WTC11 (cell line): ENCODE results near the gene KCNMA1.

Source experiments
- GTF2I ChIP-seq: fragments of 250-450 bp; sonication (Bioruptor Pico); conservative IDR thresholded peaks from 2 replicates; pipeline ENCODE4 v1.4.0; 2021; ENCODE audit warnings: mild to moderate bottlenecking
- KAT7 ChIP-seq: sonication (generic); formaldehyde crosslinking; IDR thresholded peaks from 2 replicates; pipeline ENCODE4 v1.8.1; 2023; ENCODE audit warnings: missing genetic modification reagents, mild to moderate bottlenecking, borderline replicate concordance
- NFE2L1 ChIP-seq: sonication (generic); formaldehyde crosslinking; IDR thresholded peaks from 2 replicates; pipeline ENCODE4 v1.8.1; 2023; ENCODE audit warnings: missing genetic modification reagents
- NR3C1 ChIP-seq: sonication (generic); formaldehyde crosslinking; conservative IDR thresholded peaks from 2 replicates; pipeline ENCODE4 v1.8.1; 2023; ENCODE audit warnings: low read depth, mild to moderate bottlenecking, missing genetic modification reagents
- SP1 ChIP-seq: sonication (generic); formaldehyde crosslinking; conservative IDR thresholded peaks from 2 replicates; pipeline ENCODE4 v1.8.1; 2022; ENCODE audit warnings: missing genetic modification reagents
- TF ChIP-seq, protein P1 (sequence below): fragments of 200-600 bp; IDR thresholded peaks from 2 replicates; pipeline ENCODE4 v1.8.0; 2022; ENCODE audit warnings: antibody characterized with exemption

DNA sequence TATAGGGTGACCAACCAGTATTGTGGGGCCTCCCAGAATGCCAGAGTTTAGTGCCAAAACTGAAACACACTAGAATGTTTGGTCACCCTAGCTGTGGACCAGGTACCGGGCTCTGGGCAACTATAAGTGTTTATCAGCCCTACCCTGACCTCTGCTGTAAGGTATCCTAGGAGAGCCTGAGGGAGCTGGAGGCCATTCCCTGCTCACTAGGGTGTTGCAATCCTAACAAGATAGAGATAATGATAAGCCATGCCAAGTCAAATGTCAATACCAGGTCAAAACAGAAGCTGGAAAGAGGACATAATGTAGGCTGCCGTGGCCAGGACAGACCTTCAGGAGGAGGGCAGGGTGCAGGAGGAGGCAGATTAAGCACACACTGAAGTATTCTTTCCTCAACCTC is 151.8 kb downstream of the KCNMA1 start:
- TF ChIP-seq GTF2I = no peak
- no peak for TF ChIP-seq KAT7 (CRISPR knock-in tag)
- TF ChIP-seq, protein P1, sequence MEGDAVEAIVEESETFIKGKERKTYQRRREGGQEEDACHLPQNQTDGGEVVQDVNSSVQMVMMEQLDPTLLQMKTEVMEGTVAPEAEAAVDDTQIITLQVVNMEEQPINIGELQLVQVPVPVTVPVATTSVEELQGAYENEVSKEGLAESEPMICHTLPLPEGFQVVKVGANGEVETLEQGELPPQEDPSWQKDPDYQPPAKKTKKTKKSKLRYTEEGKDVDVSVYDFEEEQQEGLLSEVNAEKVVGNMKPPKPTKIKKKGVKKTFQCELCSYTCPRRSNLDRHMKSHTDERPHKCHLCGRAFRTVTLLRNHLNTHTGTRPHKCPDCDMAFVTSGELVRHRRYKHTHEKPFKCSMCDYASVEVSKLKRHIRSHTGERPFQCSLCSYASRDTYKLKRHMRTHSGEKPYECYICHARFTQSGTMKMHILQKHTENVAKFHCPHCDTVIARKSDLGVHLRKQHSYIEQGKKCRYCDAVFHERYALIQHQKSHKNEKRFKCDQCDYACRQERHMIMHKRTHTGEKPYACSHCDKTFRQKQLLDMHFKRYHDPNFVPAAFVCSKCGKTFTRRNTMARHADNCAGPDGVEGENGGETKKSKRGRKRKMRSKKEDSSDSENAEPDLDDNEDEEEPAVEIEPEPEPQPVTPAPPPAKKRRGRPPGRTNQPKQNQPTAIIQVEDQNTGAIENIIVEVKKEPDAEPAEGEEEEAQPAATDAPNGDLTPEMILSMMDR = no peak
- TF ChIP-seq SP1 (CRISPR knock-in tag) = no peak
- no peak for TF ChIP-seq NR3C1 (CRISPR knock-in tag)
- TF ChIP-seq NFE2L1 (CRISPR knock-in tag) = no peak
